GM19455 (cell line): ENCODE measurements around the gene UBAP1L.
"Not testable (repeated sequence)": the region's sequence is repeated elsewhere in the genome, so short reads cannot be mapped to it uniquely, and the experiment has no call there.

Source experiments
- ATAC-seq: cut with Tn5 transposase; IDR thresholded peaks from one replicate; pipeline ENCODE4 v1.9.1; 2021; ENCODE audit not compliant: unreplicated experiment

Gene UBAP1L

DNA sequence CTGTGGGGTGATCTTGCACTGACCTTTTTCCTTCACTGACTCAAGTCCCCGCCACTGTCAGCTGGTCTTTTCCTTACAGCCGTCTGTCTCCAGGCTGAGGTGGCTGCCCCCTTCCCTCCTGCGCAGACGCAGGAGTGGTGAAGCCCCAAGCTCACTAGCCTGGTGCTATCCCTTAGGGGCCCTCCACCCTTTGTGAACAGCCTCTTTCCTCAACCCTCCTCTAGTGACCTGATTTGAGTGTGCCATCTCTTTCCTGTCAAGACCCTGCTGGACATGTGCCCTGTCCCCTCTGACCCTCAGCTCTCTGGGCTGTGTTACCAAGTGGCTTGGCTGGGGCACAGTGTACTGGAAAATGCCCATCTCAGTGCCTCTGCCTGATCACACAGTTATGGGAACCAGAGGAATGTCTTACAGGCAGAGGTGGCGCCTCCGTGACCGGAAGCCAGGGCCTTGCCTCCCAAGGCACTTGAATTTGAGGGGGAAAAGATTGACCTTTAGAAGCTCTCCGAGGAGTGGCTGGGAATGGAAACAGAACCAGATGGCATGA lies 29.7 kb downstream of the UBAP1L start:
- ATAC-seq: no peak

DNA sequence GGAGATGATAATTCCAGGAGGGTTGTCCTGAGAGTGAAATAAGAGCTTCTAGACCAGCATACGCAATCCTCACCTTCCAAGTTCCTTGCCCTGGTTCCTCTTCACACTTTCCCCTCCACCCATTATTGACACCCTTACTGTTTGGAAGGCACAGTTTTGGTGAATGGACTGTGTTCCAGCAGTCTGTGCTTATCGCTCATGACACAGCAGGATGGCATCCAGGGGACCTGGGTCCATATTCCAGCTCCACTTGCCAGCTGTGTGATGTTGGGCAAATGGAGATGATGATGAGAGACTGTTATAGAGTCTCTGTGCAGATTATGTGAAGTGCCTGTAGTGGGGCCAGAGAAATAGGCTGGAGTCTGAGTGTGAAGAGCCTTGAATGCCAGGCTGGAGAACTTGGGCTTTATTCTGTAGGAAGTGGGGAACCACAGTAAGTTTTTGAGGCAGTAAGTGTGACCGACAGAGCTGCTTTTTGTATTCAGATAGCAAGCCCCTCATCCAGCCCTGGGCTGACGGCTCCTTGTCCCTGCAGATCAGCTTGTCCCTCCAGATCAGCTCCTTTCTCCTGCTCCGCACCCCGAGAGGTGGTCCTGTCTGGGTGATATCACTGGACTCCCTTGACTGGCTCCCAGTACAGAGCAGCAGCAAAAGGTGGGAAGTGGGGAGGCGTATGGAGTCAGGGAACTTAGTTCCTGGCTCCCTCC lies 30.3 kb downstream of the UBAP1L start:
- no peak for ATAC-seq

DNA sequence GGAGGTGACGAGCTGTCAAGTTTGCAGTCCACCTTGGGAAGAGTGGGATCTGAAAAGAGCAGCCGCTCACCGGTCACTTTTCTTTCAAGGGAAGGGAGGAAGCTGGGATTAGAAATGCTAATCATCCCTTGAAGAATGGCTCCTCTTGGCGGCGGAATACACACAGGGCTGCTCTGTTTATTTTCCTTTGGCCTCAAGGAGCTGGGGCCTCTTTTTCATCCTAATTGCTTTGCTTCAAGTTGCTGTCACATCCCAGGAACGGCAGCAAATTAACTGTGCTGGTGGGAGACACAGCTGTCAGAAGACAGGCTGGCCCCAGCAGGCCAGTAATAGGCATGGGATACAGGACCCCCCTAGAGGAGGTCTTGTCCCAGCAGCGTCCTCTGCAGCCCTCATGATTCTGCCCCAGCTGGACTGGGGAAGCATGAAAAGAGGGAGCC lies 31.7 kb downstream of the UBAP1L start:
- ATAC-seq: no peak

DNA sequence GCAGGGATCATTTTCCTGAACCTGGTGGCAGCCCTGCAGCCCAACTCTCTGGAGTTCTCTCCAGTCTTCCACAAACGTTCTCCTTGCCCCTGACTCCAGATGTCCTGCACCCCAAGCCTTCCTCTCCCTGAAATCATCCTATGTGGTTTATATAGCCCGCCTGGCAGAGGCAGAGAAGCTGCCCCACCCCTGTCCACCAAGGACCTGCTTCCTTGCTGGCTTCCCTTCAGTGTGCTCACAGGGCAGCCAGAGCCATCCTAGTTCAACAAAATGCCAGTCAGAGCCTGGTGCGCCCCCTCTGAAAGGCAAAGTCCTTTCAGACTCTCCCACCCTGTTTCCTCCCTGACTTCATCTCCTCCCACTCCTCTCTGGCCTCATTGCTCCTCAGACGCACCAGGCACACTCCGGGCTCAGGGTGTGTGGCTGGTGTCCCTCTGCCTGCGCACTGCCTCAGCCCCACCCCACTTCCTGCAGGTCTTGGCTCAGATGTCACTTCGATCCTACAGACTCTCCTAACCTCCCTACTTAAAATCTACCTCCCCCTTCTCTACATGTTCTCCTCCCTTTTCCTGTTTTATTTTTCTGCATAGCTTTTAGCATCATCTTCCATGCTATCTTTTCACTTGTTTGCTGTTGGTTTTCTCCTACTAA lies 32.6 kb downstream of the UBAP1L start:
- ATAC-seq: no peak

DNA sequence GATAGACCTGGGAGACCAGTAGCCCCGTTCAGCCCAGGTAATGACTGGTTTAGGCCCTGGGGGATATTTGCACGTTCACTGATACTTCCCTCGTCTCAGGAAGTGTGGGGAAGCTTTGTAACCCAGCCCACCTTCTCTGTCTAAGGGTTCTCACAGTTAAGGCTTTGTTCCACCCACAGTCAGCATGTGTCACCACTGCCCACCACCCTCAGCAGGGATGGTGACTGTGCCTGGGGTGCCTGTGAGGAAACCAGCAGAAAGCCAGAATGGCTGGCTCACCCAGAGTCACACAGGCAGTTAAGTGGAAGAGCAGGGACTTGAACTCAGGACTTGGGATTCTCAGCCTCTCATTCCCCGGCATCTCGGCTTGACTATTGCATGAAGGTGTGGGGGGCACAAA lies 33.2 kb downstream of the UBAP1L start:
- ATAC-seq: no peak

DNA sequence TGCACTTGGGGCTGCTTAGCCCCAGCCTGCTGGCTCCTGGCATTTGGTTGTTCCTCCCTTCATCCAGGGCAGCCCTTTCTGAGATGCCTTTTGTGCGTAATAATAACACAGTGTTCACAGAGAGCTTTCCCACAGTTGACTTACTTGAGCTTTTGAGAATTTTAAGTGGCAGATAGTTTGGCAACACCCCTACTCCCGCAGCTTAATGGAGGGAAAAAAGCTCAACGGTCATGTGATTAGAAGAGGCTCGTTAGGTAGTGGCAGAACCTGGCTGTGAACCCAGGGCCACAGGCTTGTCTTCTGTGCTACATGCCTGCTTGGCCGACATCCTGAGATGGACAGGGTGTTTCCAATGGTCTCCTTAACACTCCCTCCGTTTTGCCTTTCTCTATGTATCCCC lies 33.7 kb downstream of the UBAP1L start:
- ATAC-seq: no peak

DNA sequence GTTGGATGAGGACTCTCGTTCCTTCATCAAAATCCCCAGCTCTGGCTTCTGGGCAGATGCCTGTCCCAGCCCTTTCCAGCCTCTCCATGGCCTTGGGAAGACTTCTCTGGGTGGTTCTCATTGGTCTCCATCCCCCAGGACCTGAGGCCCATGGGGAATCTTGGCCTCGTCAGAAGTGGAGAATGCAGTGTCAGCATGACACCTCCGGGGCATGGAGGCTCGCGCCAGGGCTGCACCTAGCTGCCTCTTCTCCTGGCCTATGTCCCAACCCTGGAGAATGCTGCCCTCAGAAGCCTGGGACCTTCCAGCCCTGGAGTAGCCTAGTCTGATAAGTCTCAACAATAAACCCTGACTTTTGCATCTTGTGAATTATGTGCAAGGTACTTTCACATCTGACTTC lies 35.4 kb downstream of the UBAP1L start:
- ATAC-seq: no peak

DNA sequence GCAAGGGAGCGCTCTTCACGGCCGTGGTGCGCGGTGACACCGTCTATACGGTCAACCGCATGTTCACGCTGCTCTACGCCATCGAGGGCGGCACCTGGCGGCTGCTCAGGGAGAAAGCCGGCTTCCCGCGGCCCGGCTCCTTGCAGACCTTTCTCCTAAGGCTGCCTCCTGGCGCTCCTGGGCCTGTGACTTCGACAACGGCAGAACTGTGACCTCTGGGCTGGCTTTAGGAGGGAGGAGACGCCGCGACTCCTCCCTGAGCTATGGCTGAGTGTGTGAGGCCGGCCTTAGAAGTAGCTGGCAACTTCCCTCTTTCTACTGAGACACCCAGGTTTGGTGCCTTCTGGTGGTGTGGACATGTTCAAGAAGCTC lies 37.0 kb downstream of the UBAP1L start:
- ATAC-seq: no peak

DNA sequence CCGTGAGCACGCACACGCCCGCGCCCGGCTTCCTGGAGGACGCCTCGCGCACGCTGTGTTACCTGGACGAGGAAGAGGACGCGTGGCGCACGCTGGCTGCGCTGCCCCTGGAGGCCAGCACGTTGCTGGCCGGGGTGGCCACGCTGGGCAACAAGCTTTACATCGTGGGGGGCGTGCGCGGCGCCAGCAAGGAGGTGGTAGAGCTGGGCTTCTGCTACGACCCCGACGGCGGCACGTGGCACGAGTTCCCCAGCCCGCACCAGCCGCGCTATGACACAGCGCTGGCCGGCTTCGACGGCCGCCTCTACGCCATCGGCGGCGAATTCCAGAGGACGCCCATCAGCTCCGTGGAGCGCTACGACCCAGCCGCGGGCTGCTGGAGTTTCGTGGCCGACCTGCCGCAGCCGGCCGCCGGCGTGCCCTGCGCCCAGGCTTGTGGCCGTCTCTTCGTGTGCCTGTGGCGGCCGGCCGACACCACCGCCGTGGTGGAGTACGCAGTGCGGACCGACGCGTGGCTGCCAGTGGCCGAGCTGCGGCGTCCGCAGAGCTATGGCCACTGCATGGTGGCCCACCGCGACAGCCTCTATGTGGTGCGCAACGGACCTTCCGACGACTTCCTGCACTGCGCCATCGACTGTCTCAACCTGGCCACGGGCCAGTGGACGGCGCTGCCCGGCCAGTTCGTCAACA lies 37.6 kb downstream of the UBAP1L start:
- no peak for ATAC-seq

DNA sequence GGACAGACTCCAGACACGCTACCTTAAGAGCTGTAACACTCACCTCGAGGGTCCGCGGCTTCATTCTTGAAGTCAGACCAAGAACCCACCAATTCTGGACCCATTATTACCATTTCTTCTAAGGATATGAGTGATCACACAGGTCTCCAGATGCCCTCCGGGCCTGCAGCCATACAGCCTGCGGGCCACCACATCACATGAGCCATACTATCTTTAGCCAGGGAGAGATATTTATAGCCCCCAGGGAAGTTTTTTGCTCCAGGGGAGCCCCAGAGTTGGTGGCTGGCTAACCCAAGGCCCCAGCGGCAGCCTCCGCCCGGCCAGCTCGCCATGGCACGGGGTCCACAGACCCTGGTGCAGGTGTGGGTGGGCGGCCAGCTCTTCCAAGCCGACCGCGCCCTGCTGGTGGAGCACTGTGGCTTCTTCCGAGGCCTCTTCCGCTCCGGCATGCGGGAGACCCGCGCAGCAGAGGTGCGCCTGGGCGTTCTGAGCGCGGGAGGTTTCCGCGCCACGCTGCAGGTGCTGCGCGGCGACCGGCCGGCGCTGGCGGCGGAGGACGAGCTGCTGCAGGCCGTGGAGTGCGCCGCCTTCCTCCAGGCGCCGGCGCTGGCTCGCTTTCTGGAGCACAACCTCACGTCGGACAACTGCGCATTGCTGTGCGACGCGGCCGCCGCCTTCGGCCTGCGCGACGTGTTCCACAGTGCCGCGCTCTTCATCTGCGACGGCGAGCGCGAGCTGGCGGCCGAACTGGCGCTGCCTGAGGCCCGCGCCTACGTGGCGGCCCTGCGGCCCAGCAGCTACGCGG lies 38.3 kb downstream of the UBAP1L start, which contains the start of gene KBTBD13:
Gene KBTBD13, plus strand, starts transcription at position 261 of the 805 bp plus-strand sequence. Its CDS starts 70 bp downstream, at position 331.
- no peak for ATAC-seq

DNA sequence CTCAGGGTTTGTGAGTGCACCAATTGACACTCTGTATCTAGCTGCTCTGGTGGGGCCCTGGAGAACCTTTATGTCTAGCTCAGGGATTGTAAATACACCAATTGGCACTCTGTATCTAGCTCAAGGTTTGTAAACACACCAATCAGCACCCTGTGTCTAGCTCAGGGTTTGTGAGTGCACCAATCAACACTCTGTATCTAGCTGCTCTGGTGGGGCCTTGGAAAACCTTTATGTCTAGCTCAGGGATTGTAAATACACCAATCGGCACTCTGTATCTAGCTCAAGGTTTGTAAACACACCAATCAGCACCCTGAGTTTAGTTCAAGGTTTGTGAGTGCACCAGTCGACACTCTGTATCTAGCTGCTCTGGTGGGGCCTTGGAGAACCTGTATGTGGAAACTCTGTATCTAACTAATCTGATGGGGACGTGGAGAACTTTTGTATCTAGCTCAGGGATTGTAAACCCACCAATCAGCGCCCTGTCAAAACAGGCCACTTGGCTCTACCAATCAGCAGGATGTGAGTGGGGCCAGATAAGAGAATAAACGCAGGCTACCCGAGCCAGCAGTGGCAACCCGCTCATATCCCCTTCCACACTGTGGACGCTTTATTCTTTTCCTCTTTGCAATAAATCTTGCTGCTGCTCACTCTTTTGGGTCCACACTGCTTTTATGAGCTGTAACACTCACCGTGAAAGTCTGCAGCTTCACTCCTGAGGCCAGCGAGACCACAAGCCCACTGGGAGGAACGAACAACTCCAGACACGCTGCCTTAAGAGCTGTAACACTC lies 39.2 kb downstream of the UBAP1L start:
- not testable (repeated sequence) for ATAC-seq

DNA sequence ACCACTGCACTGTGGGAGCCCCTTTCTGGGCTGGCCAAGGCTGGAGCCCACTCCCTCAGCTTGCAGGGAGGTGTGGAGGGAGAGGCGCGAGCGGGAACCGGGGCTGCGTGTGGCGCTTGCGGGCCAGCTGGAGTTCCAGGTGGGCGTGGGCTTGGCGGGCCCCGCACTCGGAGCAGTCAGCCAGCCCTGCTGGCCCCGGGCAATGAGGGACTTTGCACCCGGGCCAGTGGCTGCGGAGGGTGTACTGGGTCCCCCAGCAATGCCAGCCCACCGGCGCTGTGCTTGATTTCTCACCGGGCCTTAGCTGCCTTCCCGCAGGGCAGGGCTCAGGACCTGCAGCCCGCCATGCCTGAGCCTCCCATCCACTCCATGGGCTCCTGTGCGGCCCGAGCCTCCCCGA lies 40.1 kb downstream of the UBAP1L start:
- not testable (repeated sequence) for ATAC-seq

DNA sequence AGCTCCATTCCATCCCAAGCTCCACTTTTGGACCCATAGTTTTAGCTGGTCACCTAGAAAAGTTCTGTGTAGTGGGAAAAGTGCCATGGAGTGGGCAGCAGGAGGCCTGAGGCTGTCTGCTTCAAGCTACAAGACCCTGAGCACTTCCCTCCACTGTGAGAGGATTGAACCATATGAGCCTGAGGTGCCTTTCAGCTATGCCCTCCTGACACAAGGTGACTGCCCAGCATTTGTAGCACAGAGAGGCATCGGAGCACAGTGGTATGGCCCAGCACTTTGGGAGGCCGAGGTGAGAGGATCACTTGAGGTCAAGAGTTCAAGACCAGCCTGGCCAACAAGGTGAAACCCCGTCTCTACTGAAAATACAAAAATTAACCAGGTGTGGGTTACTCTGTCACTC lies 42.4 kb downstream of the UBAP1L start:
- ATAC-seq: no peak

DNA sequence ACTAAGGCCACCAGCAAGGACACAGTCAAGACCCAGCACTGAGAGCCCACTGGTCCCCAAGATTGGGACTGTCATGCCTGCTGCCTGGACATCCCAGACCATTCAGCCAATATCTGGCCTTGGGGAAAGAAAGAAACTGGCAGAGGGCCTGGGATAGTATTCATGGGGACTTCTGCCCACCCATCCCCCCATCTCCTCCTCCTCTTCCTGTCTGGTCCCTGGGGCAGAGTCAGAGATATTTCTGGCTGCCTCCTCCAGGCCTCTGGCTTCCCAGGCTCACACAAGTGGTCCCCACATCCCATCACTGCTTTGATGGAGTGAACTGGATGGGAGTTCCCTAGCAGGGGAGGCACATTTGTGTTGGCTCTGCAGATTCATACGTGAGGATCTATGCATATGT lies 43.0 kb downstream of the UBAP1L start:
- ATAC-seq: no peak

DNA sequence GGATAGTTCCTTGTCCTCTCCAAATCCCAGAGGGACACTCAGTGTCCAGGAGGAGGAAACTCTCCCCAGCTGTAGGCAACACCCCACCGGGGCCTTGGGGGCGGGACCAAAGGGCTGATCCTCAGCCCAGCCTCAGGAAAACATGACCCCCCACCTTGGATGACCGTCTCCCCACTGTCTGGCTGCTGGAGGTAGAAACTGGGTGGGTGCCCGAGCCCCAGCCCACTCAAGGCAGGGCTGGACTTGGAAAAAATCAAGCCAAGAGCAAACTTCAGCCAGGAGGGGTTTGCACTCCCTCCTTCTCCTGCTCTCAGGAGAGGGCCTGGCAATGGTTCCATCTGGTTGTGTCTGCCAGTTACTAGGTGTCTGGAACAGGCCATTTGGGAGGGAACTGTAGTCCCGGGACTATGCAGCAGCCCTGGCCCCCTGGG lies 43.6 kb downstream of the UBAP1L start:
- ATAC-seq: no peak

DNA sequence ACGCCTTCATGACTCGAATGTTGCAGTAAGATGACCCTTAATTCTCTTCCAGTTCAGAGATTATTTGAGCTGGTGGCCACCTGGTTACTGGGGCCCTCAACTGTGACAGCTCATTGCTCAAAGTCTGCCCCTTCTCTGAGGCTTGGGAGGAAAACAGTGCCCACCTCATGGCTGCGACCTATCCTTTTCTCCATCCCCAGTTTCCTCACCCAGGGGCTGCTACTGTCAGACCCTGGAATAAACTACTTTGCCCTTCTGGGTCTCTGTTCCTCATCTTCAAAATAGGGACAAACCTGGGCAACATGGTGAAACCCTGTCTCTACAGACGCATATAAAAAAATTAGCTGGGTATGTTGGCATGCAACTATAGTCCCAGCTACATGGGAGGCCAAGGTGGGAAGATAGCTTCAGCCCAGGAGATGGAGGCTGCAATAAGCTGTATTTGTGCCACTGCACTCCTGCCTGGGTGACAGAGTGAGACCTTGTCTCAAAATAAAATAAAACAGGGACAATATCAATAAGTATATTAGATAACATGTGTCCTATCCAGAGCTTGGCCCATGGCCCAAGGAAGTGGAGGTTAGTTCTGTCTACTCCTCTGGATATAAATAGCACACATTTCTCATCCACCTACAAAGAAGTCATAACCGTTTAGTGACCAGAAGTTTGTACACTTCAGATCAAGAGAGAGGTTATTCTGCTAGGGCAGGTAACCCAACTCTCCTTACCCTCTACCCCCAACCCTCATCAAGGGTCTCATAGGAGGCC lies 45.0 kb downstream of the UBAP1L start:
- ATAC-seq: no peak

DNA sequence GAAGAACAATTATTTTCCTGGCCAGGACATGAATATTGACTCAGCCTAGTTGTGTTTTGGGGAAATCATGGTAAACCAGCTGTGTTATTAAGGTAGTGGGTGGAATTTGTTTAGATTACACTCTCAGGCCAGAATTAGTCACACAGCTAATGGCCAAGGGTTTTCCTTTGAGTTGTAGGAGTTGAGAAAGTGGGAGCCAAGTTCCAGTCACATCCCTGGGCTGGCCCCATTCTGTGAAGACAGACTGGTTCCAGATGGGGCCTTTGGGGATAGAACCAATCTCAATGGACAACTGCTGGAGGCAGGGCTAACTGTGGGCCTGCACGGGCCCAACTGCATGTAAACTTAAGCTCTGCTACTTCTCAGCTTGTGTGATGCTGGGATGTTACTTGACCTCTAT lies 45.8 kb downstream of the UBAP1L start:
- no peak for ATAC-seq

DNA sequence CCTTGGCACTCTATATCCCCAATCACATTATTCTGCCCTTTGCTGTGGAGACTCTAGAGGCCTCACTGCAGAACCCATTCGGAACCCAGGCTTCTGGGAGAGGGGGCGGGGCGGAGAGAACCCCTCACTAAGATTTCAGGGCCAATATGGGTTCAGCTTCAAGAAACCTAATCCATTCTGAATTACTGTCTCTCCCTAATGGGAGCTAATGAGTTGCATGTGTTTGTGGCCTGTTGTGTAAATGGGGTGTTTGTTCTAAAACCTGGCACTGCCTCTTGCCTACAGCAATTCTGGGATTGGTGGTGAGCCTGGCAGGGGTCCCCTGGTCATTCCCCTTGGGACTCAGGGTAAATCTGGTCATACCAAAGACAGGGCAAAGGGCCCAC lies 46.6 kb downstream of the UBAP1L start:
- no peak for ATAC-seq

DNA sequence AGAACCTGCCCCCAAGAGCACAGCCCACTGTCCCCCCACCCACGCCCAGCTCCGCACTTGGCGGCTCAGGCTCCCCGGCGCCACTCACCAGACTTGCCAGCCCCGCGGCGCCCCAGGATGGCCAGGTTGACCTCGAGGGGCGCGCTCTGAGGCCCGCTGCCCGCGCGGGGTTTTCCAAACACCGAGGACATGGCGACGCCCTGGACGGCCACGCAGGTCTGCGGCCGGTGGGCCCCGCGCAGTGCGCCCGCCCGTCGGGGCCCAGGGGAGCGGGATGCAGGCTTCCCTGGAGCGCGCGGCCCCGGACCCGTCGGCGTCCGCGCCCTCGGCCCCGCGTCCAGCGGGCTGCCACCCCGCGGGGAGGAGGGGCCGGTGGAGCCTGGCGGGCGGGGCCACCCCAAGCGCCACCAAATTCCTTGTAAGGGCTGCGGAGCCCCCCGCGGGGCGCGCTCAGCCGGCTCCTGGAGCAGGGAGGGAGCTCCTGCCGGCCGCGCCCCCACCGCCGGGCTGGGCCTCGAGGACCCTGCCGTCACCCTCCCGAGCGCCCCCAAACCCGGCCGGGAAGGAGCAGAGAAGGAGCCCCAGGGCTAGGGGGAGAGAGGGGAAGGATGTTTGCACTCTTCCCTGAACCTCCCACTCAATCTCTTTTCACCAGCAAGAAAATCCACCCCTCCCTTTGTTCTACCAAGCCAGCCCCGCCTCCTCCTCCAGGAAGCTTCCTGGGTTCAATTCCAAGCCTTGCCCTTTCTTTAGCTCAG lies 47.2 kb downstream of the UBAP1L start, which contains the start of gene RASL12:
Gene RASL12, minus strand, starts transcription at position 347 of the 758 bp plus-strand sequence. Its CDS starts 156 bp downstream, at position 191.
- ATAC-seq: no peak
